ENCODE data around the gene CD68.

- no peak for TF ChIP-seq POLR2A (IDR thresholded peaks at IDR 0.05)
- no peak for TF ChIP-seq CTCF (IDR thresholded peaks at IDR 0.05)
These were observed 19.9 kb upstream of the CD68 start for GRCh38 chr17:7559320-7560171.
